Kidney tubule cell (primary cell): Measurements from ENCODE around the gene NT5M.
A peak's percentile ranks its signal among the peaks of the same experiment; 100 is the strongest.

ENCODE experiments used
- DNase-seq: peaks from one replicate; pipeline ENCODE4 v3.0.0-alpha.2; 2018; ENCODE audit warnings: low spot score

NT5M gene

GRCh38 chr17:17303847-17304490 is 796 bp downstream of the NT5M start:
- no peak for DNase-seq

- no peak for DNase-seq
Observed at GRCh38 chr17:17304521-17304985, 1.4 kb downstream of the NT5M start.

GRCh38 chr17:17305281-17305801 is 2.2 kb downstream of the NT5M start:
- no peak for DNase-seq

DNA sequence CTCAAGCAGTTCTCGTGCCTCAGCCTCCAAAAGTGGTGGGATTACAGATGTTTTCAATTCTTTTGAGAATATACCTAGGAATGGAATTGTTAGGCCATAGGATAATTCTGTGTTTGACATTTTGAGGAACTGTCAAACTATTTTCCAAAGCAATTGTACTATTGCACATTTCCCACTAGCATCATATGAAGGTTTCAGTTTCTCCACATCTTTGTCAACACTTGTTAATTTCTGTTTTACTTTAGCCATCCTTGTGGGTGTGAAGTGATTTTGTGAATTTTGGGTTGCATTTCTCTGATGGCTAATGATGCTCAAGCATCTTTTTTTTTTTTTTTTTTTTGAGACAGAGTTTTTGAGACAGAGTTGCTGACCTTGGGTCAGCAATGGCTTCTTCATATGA is 6.2 kb downstream of the NT5M start:
- no peak for DNase-seq

- peak; percentile 67 for DNase-seq
Observed at GRCh38 chr17:17313350-17313991, 10.3 kb downstream of the NT5M start.

- DNase-seq, result no peak
Observed at GRCh38 chr17:17314501-17315071, 11.4 kb downstream of the NT5M start.

GRCh38 chr17:17315142-17315821 is 12.1 kb downstream of the NT5M start:
- no peak for DNase-seq

DNA sequence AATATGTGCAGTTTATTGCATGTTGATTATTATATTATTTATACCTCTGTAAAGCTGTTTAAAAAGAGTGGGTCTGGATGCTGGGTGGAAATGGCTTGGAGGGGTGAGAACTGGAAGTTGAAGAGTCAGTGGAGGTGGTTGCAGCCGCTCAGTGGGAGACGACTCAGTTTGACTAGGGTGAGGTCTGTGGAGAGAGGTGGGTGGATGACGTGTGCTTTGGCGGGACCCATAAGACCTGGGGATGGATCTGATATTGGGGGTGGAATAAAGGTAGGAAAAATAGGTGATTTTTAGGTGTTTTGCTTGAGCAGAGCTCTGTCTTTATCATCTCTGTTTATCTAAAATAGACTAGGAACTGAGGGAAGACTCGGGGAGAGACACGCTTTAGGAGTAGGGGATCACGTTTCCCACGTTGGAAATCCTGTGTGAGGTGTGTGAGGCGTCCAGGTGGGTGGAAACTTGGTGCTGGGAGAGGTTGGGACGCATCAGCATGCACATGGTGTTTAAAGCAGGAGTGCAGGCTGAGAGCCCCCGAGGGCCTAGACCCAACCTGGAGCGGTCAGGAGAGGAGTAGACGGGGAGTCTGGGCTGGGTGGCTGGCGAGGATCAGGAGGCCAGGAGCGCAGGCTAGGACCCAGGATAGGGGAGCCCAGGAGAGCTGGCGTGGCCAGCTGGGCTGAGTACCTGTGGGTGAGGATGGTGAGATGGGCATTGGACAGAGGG is 17.2 kb downstream of the NT5M start:
- no peak for DNase-seq

- no peak for DNase-seq
Observed at GRCh38 chr17:17320911-17321220, 17.7 kb downstream of the NT5M start.

- DNase-seq, result no peak
Observed at GRCh38 chr17:17321356-17322025, 18.3 kb downstream of the NT5M start.

DNA sequence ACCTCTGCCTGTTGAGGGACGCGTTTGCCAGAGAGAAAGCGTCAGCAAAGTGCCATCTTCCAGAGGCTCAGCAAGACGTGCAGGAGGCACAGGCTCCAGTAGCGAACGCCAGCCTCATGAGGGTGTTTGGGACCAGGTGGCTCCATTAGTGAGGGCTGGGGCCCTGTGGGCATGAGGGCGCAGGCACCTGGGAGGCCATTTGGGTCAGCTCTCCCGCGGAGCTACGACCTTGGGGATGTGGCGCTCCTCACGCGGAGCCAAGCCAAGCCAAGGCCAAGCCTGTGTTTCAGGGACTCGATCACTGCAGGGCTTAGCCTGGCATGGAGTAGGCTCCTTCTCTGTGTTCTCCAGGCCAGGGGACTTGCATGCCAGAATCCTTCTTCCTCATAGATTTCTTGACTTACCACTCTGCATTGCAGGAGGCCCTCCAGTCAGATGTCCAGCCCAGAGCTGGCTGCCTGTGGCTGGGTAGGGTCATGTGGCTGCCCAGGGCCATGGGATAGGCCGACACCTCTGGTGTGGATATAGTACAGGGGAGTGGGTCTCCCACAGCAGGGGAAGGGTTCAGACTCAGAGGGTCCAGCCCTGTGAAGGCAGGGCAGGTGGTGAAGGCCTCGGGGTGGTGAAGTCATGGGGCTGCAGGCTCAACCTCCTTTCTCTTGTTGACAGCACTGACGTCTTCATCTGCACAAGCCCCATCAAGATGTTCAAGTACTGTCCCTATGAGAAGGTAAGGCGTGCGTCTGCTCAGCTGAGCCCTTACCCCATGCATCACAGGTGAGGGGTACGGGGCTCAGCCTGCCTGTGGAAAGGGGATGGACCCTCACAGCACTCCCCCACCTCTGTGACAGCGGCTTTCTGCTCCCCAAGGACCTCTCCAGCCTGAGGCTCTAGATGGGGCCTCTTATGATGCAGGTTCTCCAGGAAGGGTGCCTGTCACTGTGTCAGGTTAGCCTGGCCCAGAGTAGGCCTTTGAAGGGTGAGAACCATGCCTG is 19.6 kb downstream of the NT5M start:
- no peak for DNase-seq

GRCh38 chr17:17324616-17325015 is 21.4 kb downstream of the NT5M start:
- no peak for DNase-seq

DNA sequence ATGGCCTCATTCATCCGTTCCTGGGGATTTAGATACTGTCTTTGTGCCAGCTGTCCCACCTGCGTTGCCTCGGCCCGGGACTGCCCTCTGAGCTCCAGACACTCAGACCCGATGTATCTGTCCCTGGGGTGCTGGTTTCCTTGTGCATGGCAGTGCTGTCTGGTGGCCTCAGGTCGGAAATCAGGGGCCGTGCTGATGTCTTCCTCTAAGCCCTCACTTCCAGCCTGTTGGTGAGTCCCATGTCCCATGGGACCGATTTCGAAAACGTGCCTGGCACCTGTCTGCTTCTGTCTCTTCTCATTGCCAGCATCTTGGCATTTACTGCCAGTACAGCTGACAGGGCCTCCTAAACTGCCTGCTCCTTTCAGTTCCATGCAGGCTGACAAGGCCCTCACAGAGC is 22.1 kb downstream of the NT5M start:
- DNase-seq, result no peak

DNA sequence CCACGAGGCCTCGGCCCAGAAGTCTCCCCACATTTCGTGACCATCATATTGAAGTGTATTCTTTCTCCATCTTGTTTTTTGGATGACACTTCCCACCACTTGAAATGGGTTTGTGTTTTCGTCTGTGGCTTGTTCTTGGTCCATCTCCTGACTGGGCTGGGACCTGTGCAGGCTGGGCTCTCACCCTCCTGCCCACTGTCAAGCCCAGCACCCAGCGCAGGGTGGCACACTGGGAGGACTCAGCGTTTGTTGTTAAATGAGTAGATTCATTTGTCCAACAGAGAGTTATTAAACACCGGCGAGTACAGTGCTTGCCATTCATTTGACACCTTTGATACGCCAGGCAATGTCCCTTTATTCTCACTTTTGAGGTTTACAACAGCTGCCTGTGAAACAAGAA is 22.6 kb downstream of the NT5M start:
- no peak for DNase-seq

GRCh38 chr17:17326275-17326875 is 23.2 kb downstream of the NT5M start:
- no peak for DNase-seq

DNA sequence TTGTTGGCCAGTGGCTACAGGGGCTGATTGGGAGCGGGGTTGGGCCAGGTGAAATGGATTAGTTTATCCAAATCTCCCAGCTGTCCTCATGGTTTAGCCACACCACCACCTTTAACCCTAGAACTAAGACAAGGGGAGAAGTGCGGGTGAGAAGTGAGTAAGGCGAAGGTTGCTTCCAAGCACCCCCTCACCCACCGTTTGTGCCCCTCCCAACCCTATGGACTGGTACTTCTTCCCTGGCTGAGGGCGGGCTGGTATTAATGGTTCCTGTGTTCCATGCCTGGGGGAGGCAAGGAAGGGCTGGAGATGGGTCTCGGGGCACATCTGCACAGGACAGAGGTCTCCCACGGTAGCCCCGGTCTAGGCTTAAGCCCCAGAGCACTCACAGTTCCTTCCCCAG is 25.1 kb downstream of the NT5M start:
- DNase-seq, result no peak

- no peak for DNase-seq
Observed at GRCh38 chr17:17341452-17341851, 38.3 kb downstream of the NT5M start.

DNA sequence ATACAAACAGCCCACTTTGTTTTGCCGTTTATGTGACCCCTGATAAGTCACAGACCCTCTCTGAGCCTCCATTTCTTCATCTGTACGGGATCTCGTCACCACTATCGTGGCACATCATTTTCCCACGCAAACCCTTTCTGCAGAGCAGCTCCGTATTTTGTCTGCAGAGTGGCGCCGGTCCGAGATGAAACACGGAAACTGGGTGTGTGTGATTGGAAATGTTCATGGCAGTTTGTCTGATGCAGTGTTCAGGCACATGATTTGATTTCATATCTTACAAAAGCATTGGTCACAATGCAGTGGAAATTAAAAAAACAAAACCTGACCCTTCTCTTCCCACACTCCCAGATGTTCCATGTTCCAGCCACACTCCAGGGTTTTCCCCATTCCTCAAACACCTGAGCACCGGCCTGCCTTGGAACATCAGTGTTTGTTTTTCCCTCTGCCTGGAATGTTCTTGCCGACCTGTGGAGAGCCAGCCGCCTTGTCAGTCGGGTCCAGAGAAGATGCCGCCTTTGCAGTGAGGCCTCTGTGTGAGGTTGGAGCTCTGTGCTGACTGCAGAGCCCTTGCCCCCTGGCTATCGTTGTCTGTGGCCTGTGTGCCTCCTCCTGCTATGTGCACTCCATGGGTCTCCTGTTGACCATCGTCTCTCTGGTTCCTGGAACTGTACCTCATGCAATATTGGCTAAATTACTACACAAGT is 39.2 kb downstream of the NT5M start:
- DNase-seq, result no peak

DNA sequence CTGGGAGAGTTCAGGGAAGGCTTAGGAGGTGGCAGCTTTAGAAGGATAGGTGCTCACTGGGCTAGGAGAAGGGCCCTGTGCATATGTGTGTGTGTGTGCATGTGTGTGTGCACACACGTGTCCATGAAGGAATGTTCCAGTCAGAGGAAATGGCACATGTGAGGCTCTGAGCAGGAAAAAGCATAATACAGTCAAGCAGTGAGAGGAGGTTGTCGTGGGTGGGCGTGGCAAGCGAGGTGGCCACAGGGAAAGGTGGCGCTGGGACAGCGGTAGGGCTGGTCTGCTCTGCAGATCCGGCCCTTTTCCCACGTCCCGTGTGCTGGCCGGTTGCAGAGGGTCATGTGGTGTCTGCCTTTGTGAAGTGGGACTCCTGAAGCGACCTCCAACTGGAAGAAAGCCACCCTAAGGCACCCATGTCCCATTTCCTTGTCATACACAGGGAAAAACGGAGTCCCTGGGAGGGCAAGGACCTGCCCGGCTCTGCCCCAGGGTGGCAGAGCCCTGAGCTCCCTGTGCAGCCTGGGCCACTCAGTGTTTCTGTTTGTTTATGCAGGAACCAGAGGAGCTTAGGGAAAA is 40.1 kb downstream of the NT5M start:
- no peak for DNase-seq
